Measurements from ENCODE around the gene VAX1. TPM values are rescaled to one million over a fixed set of nuclear protein-coding genes. Genes with fewer than 3 reads are reported as not detected.
"Not testable (repeated sequence)": the region's sequence is repeated elsewhere in the genome, so short reads cannot be mapped to it uniquely, and the experiment has no call there.

VAX1 gene, protein sequence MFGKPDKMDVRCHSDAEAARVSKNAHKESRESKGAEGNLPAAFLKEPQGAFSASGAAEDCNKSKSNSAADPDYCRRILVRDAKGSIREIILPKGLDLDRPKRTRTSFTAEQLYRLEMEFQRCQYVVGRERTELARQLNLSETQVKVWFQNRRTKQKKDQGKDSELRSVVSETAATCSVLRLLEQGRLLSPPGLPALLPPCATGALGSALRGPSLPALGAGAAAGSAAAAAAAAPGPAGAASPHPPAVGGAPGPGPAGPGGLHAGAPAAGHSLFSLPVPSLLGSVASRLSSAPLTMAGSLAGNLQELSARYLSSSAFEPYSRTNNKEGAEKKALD
- total RNA-seq, result 5.2 TPM in 1 of 3 replicates, not detected in the others
- long read RNA-seq, result 0 reads

- Mint-ChIP-seq H3K4me1 (ENCODE audit: low read depth) (peaks cover 31% of the 10 kb centered on the region), H3K36me3 (ENCODE audit: low read depth) (peaks cover 2% of the 10 kb centered on the region), H3K27ac (ENCODE audit: unreplicated experiment) (no peak within 1 kb of the TSS), H3K9me3 (ENCODE audit: low read depth) (no peaks in the 10 kb centered on the region), H3K4me3 (ENCODE audit: unreplicated experiment) (peak within 1 kb of the TSS; percentile 69), H3K27me3 (ENCODE audit: low read depth) (peaks cover 62% of the 10 kb centered on the region)
- TF ChIP-seq, protein P1, sequence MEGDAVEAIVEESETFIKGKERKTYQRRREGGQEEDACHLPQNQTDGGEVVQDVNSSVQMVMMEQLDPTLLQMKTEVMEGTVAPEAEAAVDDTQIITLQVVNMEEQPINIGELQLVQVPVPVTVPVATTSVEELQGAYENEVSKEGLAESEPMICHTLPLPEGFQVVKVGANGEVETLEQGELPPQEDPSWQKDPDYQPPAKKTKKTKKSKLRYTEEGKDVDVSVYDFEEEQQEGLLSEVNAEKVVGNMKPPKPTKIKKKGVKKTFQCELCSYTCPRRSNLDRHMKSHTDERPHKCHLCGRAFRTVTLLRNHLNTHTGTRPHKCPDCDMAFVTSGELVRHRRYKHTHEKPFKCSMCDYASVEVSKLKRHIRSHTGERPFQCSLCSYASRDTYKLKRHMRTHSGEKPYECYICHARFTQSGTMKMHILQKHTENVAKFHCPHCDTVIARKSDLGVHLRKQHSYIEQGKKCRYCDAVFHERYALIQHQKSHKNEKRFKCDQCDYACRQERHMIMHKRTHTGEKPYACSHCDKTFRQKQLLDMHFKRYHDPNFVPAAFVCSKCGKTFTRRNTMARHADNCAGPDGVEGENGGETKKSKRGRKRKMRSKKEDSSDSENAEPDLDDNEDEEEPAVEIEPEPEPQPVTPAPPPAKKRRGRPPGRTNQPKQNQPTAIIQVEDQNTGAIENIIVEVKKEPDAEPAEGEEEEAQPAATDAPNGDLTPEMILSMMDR (IDR thresholded peaks at IDR 0.05), result no peak
- no peak for DNase-seq (ENCODE audit: low spot score)
Observed at GRCh38 chr10:117137911-117138642, at the start of gene VAX1. Gene VAX1 (minus strand): TSS chr10:117138270. CDS start chr10:117138056, 214 bp downstream.

GRCh38 chr10:117186832-117187615 is 49.0 kb upstream of the VAX1 start:
- no peaks in the 10 kb centered on the region for H3K36me3 Mint-ChIP-seq (ENCODE audit: low read depth)
- H3K9me3 Mint-ChIP-seq (ENCODE audit: low read depth), result peaks cover 8% of the 10 kb centered on the region
- H3K4me1 Mint-ChIP-seq (ENCODE audit: low read depth), result no peaks in the 10 kb centered on the region
- no peak for DNase-seq (ENCODE audit: low spot score)
- H3K27me3 Mint-ChIP-seq (ENCODE audit: low read depth), result peaks cover 14% of the 10 kb centered on the region
- no peak overlapping the region for H3K4me3 Mint-ChIP-seq (ENCODE audit: unreplicated experiment)
- TF ChIP-seq, protein P1 (IDR thresholded peaks at IDR 0.05), result no peak
- no peak overlapping the region for H3K27ac Mint-ChIP-seq (ENCODE audit: unreplicated experiment)

GRCh38 chr10:117185817-117186216 is 47.7 kb upstream of the VAX1 start:
- H3K4me3 Mint-ChIP-seq (ENCODE audit: unreplicated experiment); H3K4me1 Mint-ChIP-seq (ENCODE audit: low read depth); DNase-seq (ENCODE audit: low spot score); H3K36me3 Mint-ChIP-seq (ENCODE audit: low read depth); H3K9me3 Mint-ChIP-seq (ENCODE audit: low read depth); H3K27ac Mint-ChIP-seq (ENCODE audit: unreplicated experiment): not testable (repeated sequence)
- peaks cover 13% of the 10 kb centered on the region for H3K27me3 Mint-ChIP-seq (ENCODE audit: low read depth)

GRCh38 chr10:117184821-117185220 is 46.8 kb upstream of the VAX1 start:
- H3K27ac Mint-ChIP-seq (ENCODE audit: unreplicated experiment), result no peak overlapping the region
- no peak for DNase-seq (ENCODE audit: low spot score)
- H3K27me3 Mint-ChIP-seq (ENCODE audit: low read depth), result peaks cover 23% of the 10 kb centered on the region
- no peak overlapping the region for H3K4me3 Mint-ChIP-seq (ENCODE audit: unreplicated experiment)
- no peaks in the 10 kb centered on the region for H3K4me1 Mint-ChIP-seq (ENCODE audit: low read depth)
- TF ChIP-seq, protein P1 (IDR thresholded peaks at IDR 0.05), result no peak
- peaks cover 7% of the 10 kb centered on the region for H3K9me3 Mint-ChIP-seq (ENCODE audit: low read depth)
- no peaks in the 10 kb centered on the region for H3K36me3 Mint-ChIP-seq (ENCODE audit: low read depth)

GRCh38 chr10:117184296-117184695 is 46.2 kb upstream of the VAX1 start:
- DNase-seq (ENCODE audit: low spot score), result peak; percentile 56
- no peaks in the 10 kb centered on the region for H3K4me1 Mint-ChIP-seq (ENCODE audit: low read depth)
- H3K36me3 Mint-ChIP-seq (ENCODE audit: low read depth), result no peaks in the 10 kb centered on the region
- TF ChIP-seq, protein P1 (IDR thresholded peaks at IDR 0.05), result no peak
- no peak overlapping the region for H3K4me3 Mint-ChIP-seq (ENCODE audit: unreplicated experiment)
- peaks cover 27% of the 10 kb centered on the region for H3K27me3 Mint-ChIP-seq (ENCODE audit: low read depth)
- H3K9me3 Mint-ChIP-seq (ENCODE audit: low read depth), result peaks cover 4% of the 10 kb centered on the region
- H3K27ac Mint-ChIP-seq (ENCODE audit: unreplicated experiment), result no peak overlapping the region

All from chondrocyte (in vitro differentiated cells).